Posterior cingulate gyrus (tissue), 11 donors: ENCODE data around the gene RAB1B.
A peak's percentile ranks its signal among the peaks of the same experiment; 100 is the strongest.

ENCODE experiments used
- DNase-seq, 10 donors: peaks; one replicate each; pipeline versions ENCODE4 v3.0.0 to v3.0.0-alpha.2; 2020 to 2021; ENCODE audit warnings: mixed read lengths in 3 of 10
- intact Hi-C: fragments of 100-400 bp; cut with DNase I; formaldehyde crosslinking; loops from one replicate; pipeline ENCODE4 v1.15.1; 2023

Gene RAB1B

GRCh38 chr11:66268244-66268951 lies at the start of gene RAB1B:
TSS of gene RAB1B (plus strand) at chr11:66268639. CDS start at chr11:66268680, 41 bp downstream.
- peak; percentile 99 to 100 (median 100) for DNase-seq
- intact Hi-C loops: no loop called here

GRCh38 chr11:66218846-66219620 lies 49.4 kb upstream of the RAB1B start:
- DNase-seq: peak in 1 of 10 donors; percentile 61
- intact Hi-C loops: no loop called here

GRCh38 chr11:66219846-66220565 lies 48.4 kb upstream of the RAB1B start:
- intact Hi-C loops: no loop called here
- DNase-seq: peak in 1 of 10 donors; percentile 48

- DNase-seq: peak in 1 of 10 donors; percentile 32
- intact Hi-C loops: no loop called here
Observed at GRCh38 chr11:66220566-66220935, 47.9 kb upstream of the RAB1B start.

GRCh38 chr11:66221012-66221411 lies 47.4 kb upstream of the RAB1B start:
- DNase-seq: peak in 1 of 10 donors; percentile 68
- intact Hi-C loops: no loop called here

GRCh38 chr11:66221726-66222236 lies 46.7 kb upstream of the RAB1B start:
- intact Hi-C loops: loop anchor here (1.0 to 2.0 kb wide), 2 partner anchors 37 to 61 kb away; no protein-coding TSS in a partner anchor
- peak in 1 of 10 donors; percentile 66 for DNase-seq

GRCh38 chr11:66222358-66223149 lies 45.9 kb upstream of the RAB1B start:
- intact Hi-C loops: loop anchor here (1.0 to 2.0 kb wide), 2 partner anchors 36 to 60 kb away; no protein-coding TSS in a partner anchor
- peak; percentile 80 to 98 (median 90) for DNase-seq

GRCh38 chr11:66224226-66224855 lies 44.1 kb upstream of the RAB1B start:
- intact Hi-C loops: no loop called here
- DNase-seq: peak in 2 of 10 donors; percentile 29 to 62

- intact Hi-C loops: no loop called here
- DNase-seq: peak in 2 of 10 donors; percentile 5 to 7
Observed at GRCh38 chr11:66225066-66225465, 43.4 kb upstream of the RAB1B start.

GRCh38 chr11:66226101-66226500 lies 42.3 kb upstream of the RAB1B start:
- intact Hi-C loops: no loop called here
- DNase-seq: peak in 1 of 10 donors; percentile 44

- DNase-seq: peak in 1 of 10 donors; percentile 1
- intact Hi-C loops: no loop called here
Observed at GRCh38 chr11:66227700-66228099, 40.7 kb upstream of the RAB1B start.

- intact Hi-C loops: no loop called here
- DNase-seq: no peak
Observed at GRCh38 chr11:66228521-66228920, 39.9 kb upstream of the RAB1B start.

- no peak for DNase-seq
- intact Hi-C loops: no loop called here
Observed at GRCh38 chr11:66230156-66230555, 38.3 kb upstream of the RAB1B start.

- DNase-seq: no peak
Observed at GRCh38 chr11:66230978-66231377, 37.5 kb upstream of the RAB1B start.

GRCh38 chr11:66231561-66231960 lies 36.9 kb upstream of the RAB1B start:
- DNase-seq: no peak

More at GRCh38 chr11:66230978-66231377, 37.5 kb upstream of the RAB1B start:
- intact Hi-C loops: no loop called here

GRCh38 chr11:66232769-66233168 lies 35.7 kb upstream of the RAB1B start:
- intact Hi-C loops: no loop called here
- DNase-seq: no peak

More at GRCh38 chr11:66231561-66231960, 36.9 kb upstream of the RAB1B start:
- intact Hi-C loops: no loop called here

- intact Hi-C loops: no loop called here
- no peak for DNase-seq
Observed at GRCh38 chr11:66233301-66233700, 35.1 kb upstream of the RAB1B start.

GRCh38 chr11:66235141-66235540 lies 33.3 kb upstream of the RAB1B start:
- intact Hi-C loops: no loop called here
- no peak for DNase-seq

GRCh38 chr11:66237867-66238266 lies 30.6 kb upstream of the RAB1B start:
- intact Hi-C loops: no loop called here
- DNase-seq: no peak
